Activated T-cell treated with anti-CD3 and anti-CD28 coated beads, Interleukin-2, amount 50 U/mL, for 4 hours (primary cell): Measurements from ENCODE around the gene FER1L5. TPM values are rescaled to one million over a fixed set of nuclear protein-coding genes. Genes with fewer than 3 reads are reported as not detected.
"Not testable (repeated sequence)": the region's sequence is repeated elsewhere in the genome, so short reads cannot be mapped to it uniquely, and the experiment has no call there.

Source experiments
- ATAC-seq, 2 donors: fragments of 200-7000 bp; cut with Tn5 transposase; one replicate each; pipeline ENCODE4 v1.10.0; 2021
- DNase-seq: peaks from one replicate; pipeline ENCODE4 v3.0.0-alpha.2; 2020
- H3K27me3 Mint-ChIP-seq: one replicate; pipeline ENCODE4 v1.8.0; 2021; ENCODE audit warnings: low read depth, mixed read lengths
- H3K36me3 Mint-ChIP-seq: one replicate; pipeline ENCODE4 v1.8.0; 2022; ENCODE audit warnings: mixed read lengths; ENCODE audit not compliant: insufficient read depth
- H3K4me1 Mint-ChIP-seq: one replicate; pipeline ENCODE4 v1.8.0; 2021; ENCODE audit warnings: low read depth, mixed read lengths
- H3K4me3 Mint-ChIP-seq: one replicate; pipeline ENCODE4 v1.8.0; 2021; ENCODE audit warnings: mild to moderate bottlenecking, moderate library complexity, mixed read lengths
- H3K9me3 Mint-ChIP-seq: one replicate; pipeline ENCODE4 v1.8.0; 2021; ENCODE audit warnings: mixed read lengths
- total RNA-seq, 3 donors: library from RNA; stranded (reverse); gene quantifications; one replicate each; pipeline ENCODE4 v1.2.1, GENCODE V29; 2021

FER1L5 gene
- total RNA-seq, 3 donors from 2014 or later, result not detected

DNA sequence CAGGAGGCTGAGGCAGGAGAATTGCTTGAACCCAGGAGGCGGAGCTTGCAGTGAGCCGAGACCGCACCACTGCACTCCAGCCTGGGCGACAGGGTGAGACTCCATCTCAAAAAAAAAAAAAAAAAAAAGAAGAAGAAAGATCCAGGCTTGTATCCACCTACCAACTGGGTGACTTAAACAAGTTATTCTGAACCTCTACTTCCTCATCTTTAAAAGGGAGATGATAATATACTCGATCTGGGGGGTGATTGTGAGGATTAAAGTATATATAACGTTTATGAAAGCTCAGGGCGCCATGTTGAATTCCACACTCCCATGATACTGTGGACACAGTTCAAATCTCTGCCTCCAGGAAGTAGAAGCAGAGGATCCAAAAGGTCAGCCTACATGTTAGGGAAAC, 12.2 kb downstream of the FER1L5 start:
- not testable (repeated sequence) for ATAC-seq, H3K36me3 Mint-ChIP-seq

DNA sequence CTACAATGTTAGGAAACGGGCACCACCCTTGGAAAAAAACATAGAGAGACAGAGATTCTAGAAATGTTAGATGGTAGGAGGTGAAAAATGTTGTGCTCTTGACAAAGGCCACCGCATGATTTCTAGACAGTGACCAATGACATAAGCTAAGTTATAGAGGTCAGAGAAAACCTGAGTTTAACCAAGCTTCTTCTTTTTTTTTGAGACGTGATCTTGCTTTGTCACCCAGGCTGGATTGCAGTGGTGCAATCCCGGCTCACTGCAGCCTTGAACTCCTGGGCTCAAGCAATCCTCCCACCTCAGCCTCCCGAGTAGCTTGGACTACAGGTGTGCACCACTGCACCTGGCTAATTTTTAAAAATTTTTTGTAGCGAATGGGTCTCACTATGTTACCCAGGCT, 13.0 kb downstream of the FER1L5 start:
- DNase-seq (no peak), ATAC-seq (no peak)
- no peaks in the 10 kb centered on the region for H3K9me3 Mint-ChIP-seq
- no peak overlapping the region for H3K4me3 Mint-ChIP-seq
- H3K36me3 Mint-ChIP-seq, result no peaks in the 10 kb centered on the region
- no peaks in the 10 kb centered on the region for H3K27me3 Mint-ChIP-seq
- no peaks in the 10 kb centered on the region for H3K4me1 Mint-ChIP-seq

More for the DNA sequence above, 12.2 kb downstream of the FER1L5 start:
- not testable (repeated sequence) for H3K4me3 Mint-ChIP-seq, H3K9me3 Mint-ChIP-seq, H3K27me3 Mint-ChIP-seq, DNase-seq, H3K4me1 Mint-ChIP-seq

DNA sequence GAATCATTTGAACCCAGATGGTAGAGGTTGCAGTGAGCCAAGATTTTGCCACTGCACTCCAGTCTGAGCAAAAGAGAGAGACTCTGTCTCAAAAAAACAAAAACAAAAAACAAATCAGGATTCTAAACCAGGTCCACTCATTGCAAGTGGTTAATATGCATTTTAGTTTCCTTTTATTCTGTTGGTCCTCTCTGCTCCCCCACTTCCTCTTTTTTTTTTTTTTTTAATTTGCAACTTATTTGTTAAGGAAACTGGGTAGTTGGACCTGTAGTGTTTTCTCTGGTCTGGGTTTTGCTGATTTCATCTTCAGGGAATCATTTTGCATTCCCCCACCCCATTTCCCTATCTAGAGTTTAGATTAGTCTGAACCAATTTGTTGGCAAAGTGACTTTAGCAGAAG, 14.0 kb downstream of the FER1L5 start:
- ATAC-seq (no peak), DNase-seq (no peak)
- no peak overlapping the region for H3K4me3 Mint-ChIP-seq
- H3K27me3 Mint-ChIP-seq, result no peaks in the 10 kb centered on the region
- H3K9me3 Mint-ChIP-seq, result no peaks in the 10 kb centered on the region
- H3K36me3 Mint-ChIP-seq, result no peaks in the 10 kb centered on the region
- H3K4me1 Mint-ChIP-seq, result no peaks in the 10 kb centered on the region

DNA sequence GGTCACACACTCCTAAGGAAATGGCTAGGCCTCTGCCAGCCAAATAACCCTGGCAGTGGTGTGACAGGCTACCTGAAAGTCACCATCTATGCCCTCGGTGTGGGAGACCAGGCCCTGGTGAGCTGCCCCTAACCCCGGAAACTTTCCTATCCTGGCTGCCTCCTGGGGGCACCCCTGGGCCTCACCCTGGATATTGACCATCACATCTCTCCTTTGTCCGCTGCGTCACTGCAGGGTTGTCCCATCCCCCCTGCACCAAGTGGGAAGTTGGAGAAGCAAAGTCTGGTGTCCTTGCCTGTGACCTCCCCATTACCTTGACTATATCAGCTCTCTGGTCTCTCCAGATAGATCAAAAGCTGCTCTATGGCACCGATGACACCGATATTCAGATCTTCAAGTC, 18.8 kb downstream of the FER1L5 start:
- peaks cover 4% of the 10 kb centered on the region for H3K27me3 Mint-ChIP-seq
- no peak overlapping the region for H3K4me3 Mint-ChIP-seq
- H3K9me3 Mint-ChIP-seq, result peaks cover 5% of the 10 kb centered on the region
- no peaks in the 10 kb centered on the region for H3K4me1 Mint-ChIP-seq
- no peak for DNase-seq
- no peaks in the 10 kb centered on the region for H3K36me3 Mint-ChIP-seq
- ATAC-seq, result no peak

DNA sequence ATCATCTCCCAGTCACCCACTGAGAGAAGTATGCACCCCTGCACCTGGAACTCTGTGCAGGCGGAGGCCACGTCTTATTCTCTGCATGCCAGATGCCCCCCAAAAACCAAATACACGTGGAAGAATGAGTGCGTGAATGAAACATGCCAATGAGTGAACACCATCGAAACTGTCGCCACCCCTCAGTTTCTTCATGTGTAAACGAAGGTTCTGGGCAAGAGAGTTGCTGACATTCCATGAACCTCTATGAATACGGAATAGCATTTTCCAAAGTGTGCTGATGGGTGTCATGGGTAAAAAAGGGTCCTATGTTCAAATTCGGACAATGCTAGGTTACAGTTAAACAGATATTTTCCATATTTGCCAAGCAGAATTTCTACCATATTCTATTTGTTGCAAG, 19.8 kb downstream of the FER1L5 start:
- H3K4me3 Mint-ChIP-seq, result no peak overlapping the region
- ATAC-seq, result no peak

DNA sequence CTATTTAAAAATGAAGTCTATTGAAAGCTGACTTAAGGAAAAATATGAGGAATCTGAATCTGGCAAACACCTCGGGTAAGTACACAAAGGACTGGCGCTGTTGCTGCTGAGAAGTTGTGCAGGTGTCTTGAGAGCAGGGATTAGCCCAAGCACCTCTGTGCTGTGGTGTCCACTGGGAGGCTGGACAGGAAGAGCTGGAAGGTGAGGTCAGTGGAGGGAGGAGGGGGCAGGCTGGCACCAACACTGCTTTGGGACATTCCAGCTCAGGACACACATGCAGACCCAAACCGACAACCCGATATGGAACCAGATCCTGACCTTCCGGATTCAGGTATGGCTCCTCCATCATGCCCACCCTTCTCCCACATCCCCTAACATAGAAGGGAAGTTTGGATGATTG, 20.6 kb downstream of the FER1L5 start:
- no peaks in the 10 kb centered on the region for H3K36me3 Mint-ChIP-seq
- peaks cover 5% of the 10 kb centered on the region for H3K9me3 Mint-ChIP-seq
- H3K4me1 Mint-ChIP-seq, result no peaks in the 10 kb centered on the region
- no peak overlapping the region for H3K4me3 Mint-ChIP-seq
- H3K27me3 Mint-ChIP-seq, result peaks cover 4% of the 10 kb centered on the region
- ATAC-seq, result no peak
- DNase-seq, result no peak

More for the DNA sequence above, 19.8 kb downstream of the FER1L5 start:
- H3K27me3 Mint-ChIP-seq, result peaks cover 4% of the 10 kb centered on the region
- H3K9me3 Mint-ChIP-seq, result peaks cover 5% of the 10 kb centered on the region
- no peaks in the 10 kb centered on the region for H3K36me3 Mint-ChIP-seq
- H3K4me1 Mint-ChIP-seq, result no peaks in the 10 kb centered on the region
- no peak for DNase-seq

DNA sequence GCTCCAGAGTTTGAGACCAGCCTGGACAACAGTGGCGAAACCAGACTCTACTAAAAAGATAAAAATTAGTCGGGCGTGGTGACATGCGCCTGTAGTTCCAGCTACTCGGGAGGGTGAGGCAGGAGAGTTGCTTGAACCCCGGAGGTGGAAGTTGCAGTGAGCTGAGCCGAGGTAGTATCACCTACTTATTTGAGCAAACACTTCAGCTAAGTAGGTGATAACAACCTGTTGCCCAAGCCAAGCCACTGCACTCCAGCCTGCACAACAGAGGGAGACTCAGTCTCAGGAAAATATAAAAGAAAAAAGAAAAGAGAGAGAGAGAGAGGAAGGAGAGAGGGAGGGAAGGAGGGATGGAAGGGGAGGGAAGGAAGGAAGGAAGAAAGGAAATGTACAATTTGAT, 21.3 kb downstream of the FER1L5 start:
- Mint-ChIP-seq H3K36me3 (no peaks in the 10 kb centered on the region), H3K4me1 (no peaks in the 10 kb centered on the region)

DNA sequence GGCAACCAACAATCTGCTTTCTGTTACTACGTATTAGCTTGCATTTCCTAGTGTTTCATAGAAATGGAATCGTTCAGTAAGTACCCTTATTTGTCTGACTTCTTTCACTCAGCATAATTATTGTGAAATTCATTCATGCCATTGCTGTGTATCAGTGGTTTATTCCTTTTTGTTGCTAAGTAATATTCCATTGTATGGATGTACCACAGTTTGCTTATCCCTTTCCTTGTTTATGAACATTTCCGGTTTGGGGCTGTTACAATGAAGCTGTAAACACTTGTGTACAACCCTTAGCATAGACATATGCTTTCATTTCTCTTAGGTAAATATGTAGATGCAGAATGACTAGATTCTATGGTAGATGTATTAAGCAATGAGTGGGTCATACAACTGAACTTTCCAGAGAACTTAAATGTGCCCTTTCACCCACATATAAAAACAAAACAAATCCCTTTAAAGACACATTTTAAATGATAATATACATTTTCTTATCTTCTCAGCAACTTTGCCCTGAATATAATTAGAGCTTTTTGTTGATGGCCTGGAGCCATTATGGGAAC, 21.9 kb downstream of the FER1L5 start:
- H3K4me1 Mint-ChIP-seq, result no peaks in the 10 kb centered on the region
- H3K9me3 Mint-ChIP-seq, result peaks cover 5% of the 10 kb centered on the region
- no peak for ATAC-seq
- no peaks in the 10 kb centered on the region for H3K36me3 Mint-ChIP-seq
- H3K4me3 Mint-ChIP-seq, result no peak overlapping the region
- DNase-seq, result no peak
- peaks cover 4% of the 10 kb centered on the region for H3K27me3 Mint-ChIP-seq

More for the DNA sequence above, 21.3 kb downstream of the FER1L5 start:
- Mint-ChIP-seq H3K9me3 (peaks cover 5% of the 10 kb centered on the region), H3K27me3 (peaks cover 4% of the 10 kb centered on the region), H3K4me3 (no peak overlapping the region)
- ATAC-seq (no peak), DNase-seq (no peak)

DNA sequence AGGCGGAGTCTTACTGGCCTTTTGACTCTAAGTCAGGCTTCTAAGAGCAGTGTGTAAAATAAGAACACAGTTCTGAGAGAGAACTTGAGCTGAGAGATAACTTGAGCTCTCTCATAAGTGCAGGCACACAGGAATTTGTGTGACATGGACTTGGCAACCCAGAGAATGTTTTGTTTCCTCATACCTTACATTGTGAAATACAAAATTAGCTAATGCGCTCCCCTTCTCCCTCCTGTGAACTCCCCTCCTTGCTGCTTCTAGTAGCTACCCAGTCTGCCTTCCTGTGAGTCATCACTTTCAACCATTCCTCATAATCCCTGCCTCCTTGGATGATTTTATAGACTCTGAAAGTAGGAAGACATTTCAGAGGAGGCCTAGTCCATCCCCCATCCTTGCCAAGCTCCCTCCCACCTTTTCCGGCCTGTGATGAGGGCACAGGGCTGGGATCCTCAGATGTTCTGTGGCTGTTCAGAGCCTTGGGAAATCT, 22.6 kb downstream of the FER1L5 start:
- Mint-ChIP-seq H3K4me1 (no peaks in the 10 kb centered on the region), H3K4me3 (no peak overlapping the region), H3K9me3 (peaks cover 5% of the 10 kb centered on the region), H3K36me3 (no peaks in the 10 kb centered on the region), H3K27me3 (peaks cover 4% of the 10 kb centered on the region)
- no peak for DNase-seq
- no peak for ATAC-seq

DNA sequence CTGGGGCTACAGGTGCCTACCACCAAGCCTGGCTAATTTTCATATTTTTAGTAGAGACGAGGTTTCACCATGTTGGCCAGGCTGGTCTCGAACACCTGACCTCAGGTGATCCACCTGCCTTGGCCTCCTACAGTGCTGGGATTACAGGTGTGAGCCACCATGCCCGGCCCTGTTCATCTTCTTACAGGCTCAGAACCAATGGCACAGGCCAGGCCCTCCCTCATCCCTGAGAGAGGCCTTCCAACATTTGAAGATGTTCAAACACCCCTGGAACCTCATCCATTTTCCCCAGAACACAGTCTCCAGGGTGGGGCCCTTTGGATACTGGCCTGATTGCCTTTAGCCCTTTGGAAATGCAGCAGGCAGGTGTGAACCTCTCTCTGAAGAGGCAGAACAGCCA, 23.2 kb downstream of the FER1L5 start:
- H3K27me3 Mint-ChIP-seq, H3K9me3 Mint-ChIP-seq, DNase-seq, ATAC-seq, H3K4me1 Mint-ChIP-seq, H3K36me3 Mint-ChIP-seq, H3K4me3 Mint-ChIP-seq: not testable (repeated sequence)

DNA sequence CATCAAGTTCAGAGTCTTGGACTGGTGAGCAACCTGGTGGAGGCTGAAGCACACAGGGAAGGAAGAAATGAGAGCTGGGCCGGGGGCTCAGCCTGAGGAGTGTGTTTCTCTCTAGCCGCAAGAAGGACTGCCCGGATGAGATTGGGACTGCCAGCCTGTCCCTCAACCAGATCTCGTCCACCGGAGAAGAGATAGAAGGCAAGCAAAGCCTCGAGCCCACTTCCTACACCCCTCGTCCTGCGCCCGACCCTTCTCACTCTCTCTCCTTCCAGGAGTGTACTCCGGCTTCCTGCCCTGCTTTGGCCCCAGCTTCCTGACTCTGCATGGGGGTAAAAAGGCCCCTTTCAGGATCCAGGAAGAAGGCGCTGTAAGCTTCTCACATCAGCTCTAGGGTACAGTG, 26.2 kb downstream of the FER1L5 start:
- Mint-ChIP-seq H3K27me3 (no peaks in the 10 kb centered on the region), H3K4me1 (no peaks in the 10 kb centered on the region), H3K4me3 (no peak overlapping the region), H3K36me3 (no peaks in the 10 kb centered on the region), H3K9me3 (peaks cover 5% of the 10 kb centered on the region)
- DNase-seq (no peak), ATAC-seq (no peak)

DNA sequence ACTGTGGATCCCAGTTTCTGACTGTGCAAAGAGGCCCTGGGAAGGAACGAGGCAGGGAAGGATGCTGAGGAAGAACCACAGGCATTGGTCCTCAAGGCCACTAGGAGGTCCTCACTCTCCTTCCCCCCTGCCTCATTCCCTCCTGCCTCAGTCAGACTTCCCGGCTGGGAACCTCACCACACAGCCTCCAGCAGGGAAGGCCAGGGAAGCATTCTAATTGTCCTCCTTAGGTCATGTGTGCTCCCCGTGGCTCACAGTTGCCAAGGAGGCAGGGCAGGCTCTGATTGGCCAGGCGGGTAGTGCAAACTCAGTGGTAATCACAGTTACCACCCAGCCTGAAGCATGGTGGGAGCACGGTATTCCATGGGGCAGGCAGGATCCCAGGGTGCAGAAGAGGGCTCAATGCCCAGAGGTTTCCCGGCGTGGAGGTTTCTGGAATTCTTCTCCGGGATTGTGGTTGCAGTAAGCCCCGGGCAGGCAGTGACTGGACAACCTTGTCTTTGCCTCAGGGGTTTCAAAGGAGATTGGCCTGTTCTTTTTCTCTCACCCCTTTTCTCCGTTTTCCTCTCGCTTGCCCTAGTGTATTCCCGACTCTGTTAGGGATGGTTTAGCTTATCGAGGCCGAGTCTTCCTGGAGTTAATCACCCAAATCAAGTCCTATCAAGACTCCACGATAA, 27.1 kb downstream of the FER1L5 start:
- ATAC-seq, result no peak
- Mint-ChIP-seq H3K4me1 (no peaks in the 10 kb centered on the region), H3K27me3 (no peaks in the 10 kb centered on the region), H3K36me3 (no peaks in the 10 kb centered on the region), H3K9me3 (no peaks in the 10 kb centered on the region), H3K4me3 (no peak overlapping the region)
- DNase-seq, result no peak

DNA sequence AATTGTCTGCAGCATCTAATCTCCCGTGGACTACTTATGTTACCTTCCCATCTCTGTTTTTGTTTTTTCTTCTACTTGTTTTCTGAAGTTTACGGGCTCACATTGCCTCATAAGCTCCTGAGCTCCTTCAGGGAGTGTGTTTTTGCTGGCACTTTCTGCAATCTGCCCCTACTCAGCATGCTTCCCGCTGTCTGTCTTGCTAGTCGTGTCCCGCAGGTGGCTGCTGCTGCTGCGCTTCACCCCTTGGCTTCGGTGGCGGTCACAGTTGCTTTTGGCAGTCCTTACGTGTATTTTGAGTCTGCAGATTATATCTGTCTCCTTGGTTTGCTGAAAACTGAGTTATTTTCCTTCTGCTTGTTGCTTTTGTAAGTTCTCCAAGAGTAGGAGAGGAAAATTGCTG, 37.3 kb downstream of the FER1L5 start:
- no peak for ATAC-seq
- peaks cover 13% of the 10 kb centered on the region for H3K27me3 Mint-ChIP-seq

DNA sequence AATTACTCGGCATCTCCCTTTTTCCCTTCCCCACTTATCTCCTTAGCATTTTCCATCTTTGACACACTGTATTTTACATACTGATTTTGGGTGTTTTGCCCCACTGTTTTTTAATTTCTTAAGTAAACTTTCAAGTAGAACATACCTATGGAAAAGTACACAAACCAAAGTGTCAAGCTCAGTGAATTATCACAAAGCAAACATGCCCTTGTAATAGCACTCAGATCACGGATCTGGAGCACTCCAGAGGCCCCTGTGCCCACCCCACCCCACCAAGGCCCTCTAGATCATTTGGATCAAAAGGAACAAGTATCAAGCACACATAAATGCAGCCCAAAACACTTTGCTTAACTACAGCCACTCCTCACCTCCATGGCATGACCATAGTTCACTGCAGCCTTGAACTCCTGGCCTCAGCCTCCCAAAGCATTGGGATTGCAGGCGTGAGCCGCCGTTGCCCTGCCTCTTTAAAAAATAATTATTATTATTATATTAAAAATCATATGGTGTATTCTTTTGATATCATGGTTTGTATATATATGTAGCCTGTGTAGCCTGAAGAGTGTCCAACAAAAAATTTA, 38.1 kb downstream of the FER1L5 start:
- H3K4me1 Mint-ChIP-seq, result no peaks in the 10 kb centered on the region
- H3K36me3 Mint-ChIP-seq, result no peaks in the 10 kb centered on the region
- DNase-seq (no peak), ATAC-seq (no peak)
- peaks cover 13% of the 10 kb centered on the region for H3K27me3 Mint-ChIP-seq
- H3K4me3 Mint-ChIP-seq, result no peak overlapping the region
- no peaks in the 10 kb centered on the region for H3K9me3 Mint-ChIP-seq

More for the DNA sequence above, 37.3 kb downstream of the FER1L5 start:
- H3K36me3 Mint-ChIP-seq, result no peaks in the 10 kb centered on the region
- no peak overlapping the region for H3K4me3 Mint-ChIP-seq
- no peaks in the 10 kb centered on the region for H3K4me1 Mint-ChIP-seq
- no peaks in the 10 kb centered on the region for H3K9me3 Mint-ChIP-seq
- DNase-seq, result no peak

DNA sequence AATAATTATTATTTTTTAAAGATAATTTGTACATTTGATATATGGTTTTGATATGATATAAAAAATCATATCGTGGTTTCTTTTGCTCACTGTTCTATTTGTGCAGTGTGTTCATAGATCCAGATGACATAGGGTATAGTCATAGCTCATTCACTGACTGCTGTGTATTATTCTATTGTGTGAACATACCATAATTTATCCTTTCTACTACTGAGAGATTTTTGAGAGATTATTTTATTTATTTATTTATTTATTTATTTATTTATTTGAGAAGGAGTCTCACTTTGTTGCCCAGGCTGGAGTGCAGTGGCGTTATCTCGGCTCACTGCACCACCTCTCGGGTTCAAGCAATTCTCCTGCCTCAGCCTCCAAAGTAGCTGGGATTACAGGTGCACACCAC, 39.0 kb downstream of the FER1L5 start:
- H3K27me3 Mint-ChIP-seq, result peaks cover 13% of the 10 kb centered on the region
- DNase-seq (no peak), ATAC-seq (no peak)
- H3K36me3 Mint-ChIP-seq, result no peaks in the 10 kb centered on the region
- no peak overlapping the region for H3K4me3 Mint-ChIP-seq
- no peaks in the 10 kb centered on the region for H3K4me1 Mint-ChIP-seq
- H3K9me3 Mint-ChIP-seq, result no peaks in the 10 kb centered on the region
